Type B pancreatic cell (in vitro differentiated cells): ENCODE results near the gene TIAM2. TPM values are rescaled to one million over a fixed set of nuclear protein-coding genes. Genes with fewer than 3 reads are reported as not detected.

Experiments
- DNase-seq: peaks from one replicate; pipeline ENCODE4 v3.0.0; 2021; ENCODE audit warnings: mixed read lengths; ENCODE audit not compliant: unreplicated experiment; ENCODE audit errors: extremely low spot score
- H3K27ac Mint-ChIP-seq: 2 replicates; pipeline ENCODE4 v1.8.0; 2021; ENCODE audit warnings: mild to moderate bottlenecking, mixed read lengths
- H3K27me3 Mint-ChIP-seq: 2 replicates; pipeline ENCODE4 v1.8.0; 2021; ENCODE audit warnings: mixed read lengths
- H3K36me3 Mint-ChIP-seq: 2 replicates; pipeline ENCODE4 v1.8.0; 2021; ENCODE audit warnings: mixed read lengths
- H3K4me1 Mint-ChIP-seq: one replicate; pipeline ENCODE4 v1.8.0; 2021; ENCODE audit warnings: mixed read lengths; ENCODE audit not compliant: unreplicated experiment
- H3K4me3 Mint-ChIP-seq: 2 replicates; pipeline ENCODE4 v1.8.0; 2021; ENCODE audit warnings: mild to moderate bottlenecking, mixed read lengths
- H3K9me3 Mint-ChIP-seq: 2 replicates; pipeline ENCODE4 v1.8.0; 2021; ENCODE audit warnings: mixed read lengths
- total RNA-seq: library from RNA; stranded (reverse); gene quantifications from 2 replicates; pipeline ENCODE4 v1.2.1, GENCODE V29; 2021; ENCODE audit warnings: low replicate concordance
- TF ChIP-seq, protein P1 (sequence below): fragments of 200-600 bp; sonication (generic); conservative IDR thresholded peaks from 2 replicates; pipeline ENCODE4 v1.5.0; 2021; ENCODE audit warnings: antibody characterized with exemption, mild to moderate bottlenecking

Gene TIAM2
- total RNA-seq, 1 donor from 2014 or later, result 13.5 TPM

DNA sequence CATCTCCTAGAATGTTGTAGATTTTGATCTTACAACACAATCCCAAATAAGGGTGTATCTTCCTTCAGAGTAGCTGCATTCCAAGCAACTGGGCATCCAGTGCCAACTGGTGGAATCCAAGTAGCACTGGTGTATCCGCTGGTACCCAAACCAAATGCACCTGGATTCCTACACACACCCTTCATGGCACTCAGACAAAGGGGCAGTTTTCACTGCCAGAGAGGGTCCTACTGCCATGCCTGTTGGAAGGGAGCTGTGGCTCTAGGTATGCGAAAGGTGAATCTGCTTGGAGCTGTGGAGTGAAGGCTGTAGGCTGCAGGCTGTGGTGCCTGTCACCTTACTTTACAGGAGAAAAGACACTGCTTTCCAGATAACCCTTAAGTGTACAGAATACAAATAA lies 251.7 kb downstream of the TIAM2 start:
- Mint-ChIP-seq H3K9me3 (no peaks in the 10 kb centered on the region), H3K27ac (peak overlapping the region; percentile 95), H3K27me3 (no peaks in the 10 kb centered on the region), H3K4me3 (no peak overlapping the region), H3K4me1 (peaks cover 5% of the 10 kb centered on the region), H3K36me3 (peaks cover 13% of the 10 kb centered on the region)
- DNase-seq, result no peak
- TF ChIP-seq, protein P1, sequence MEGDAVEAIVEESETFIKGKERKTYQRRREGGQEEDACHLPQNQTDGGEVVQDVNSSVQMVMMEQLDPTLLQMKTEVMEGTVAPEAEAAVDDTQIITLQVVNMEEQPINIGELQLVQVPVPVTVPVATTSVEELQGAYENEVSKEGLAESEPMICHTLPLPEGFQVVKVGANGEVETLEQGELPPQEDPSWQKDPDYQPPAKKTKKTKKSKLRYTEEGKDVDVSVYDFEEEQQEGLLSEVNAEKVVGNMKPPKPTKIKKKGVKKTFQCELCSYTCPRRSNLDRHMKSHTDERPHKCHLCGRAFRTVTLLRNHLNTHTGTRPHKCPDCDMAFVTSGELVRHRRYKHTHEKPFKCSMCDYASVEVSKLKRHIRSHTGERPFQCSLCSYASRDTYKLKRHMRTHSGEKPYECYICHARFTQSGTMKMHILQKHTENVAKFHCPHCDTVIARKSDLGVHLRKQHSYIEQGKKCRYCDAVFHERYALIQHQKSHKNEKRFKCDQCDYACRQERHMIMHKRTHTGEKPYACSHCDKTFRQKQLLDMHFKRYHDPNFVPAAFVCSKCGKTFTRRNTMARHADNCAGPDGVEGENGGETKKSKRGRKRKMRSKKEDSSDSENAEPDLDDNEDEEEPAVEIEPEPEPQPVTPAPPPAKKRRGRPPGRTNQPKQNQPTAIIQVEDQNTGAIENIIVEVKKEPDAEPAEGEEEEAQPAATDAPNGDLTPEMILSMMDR, result no peak

DNA sequence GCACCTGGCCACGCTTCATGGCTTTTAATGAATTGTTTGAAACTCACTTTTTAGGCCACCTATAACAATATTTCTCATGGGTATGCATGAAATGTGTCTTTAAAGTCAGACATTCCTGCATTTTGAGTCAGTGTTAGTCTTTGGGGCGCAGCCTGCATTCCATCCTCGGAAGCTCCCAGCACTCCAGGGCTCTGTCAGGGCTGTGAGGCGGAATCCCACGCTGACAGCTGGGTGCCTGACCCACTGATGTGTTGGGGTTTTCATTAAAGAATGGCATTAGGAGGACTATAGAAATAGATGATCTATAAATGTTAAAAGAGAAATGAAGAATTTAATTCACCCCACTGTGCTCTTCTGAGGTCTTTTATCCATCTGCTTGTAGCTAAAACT lies 252.5 kb downstream of the TIAM2 start:
- Mint-ChIP-seq H3K4me1 (peaks cover 5% of the 10 kb centered on the region), H3K36me3 (peaks cover 9% of the 10 kb centered on the region), H3K9me3 (no peaks in the 10 kb centered on the region), H3K4me3 (peak overlapping the region; percentile 65), H3K27me3 (no peaks in the 10 kb centered on the region), H3K27ac (peak overlapping the region; percentile 95)
- TF ChIP-seq, protein P1, result no peak
- no peak for DNase-seq

DNA sequence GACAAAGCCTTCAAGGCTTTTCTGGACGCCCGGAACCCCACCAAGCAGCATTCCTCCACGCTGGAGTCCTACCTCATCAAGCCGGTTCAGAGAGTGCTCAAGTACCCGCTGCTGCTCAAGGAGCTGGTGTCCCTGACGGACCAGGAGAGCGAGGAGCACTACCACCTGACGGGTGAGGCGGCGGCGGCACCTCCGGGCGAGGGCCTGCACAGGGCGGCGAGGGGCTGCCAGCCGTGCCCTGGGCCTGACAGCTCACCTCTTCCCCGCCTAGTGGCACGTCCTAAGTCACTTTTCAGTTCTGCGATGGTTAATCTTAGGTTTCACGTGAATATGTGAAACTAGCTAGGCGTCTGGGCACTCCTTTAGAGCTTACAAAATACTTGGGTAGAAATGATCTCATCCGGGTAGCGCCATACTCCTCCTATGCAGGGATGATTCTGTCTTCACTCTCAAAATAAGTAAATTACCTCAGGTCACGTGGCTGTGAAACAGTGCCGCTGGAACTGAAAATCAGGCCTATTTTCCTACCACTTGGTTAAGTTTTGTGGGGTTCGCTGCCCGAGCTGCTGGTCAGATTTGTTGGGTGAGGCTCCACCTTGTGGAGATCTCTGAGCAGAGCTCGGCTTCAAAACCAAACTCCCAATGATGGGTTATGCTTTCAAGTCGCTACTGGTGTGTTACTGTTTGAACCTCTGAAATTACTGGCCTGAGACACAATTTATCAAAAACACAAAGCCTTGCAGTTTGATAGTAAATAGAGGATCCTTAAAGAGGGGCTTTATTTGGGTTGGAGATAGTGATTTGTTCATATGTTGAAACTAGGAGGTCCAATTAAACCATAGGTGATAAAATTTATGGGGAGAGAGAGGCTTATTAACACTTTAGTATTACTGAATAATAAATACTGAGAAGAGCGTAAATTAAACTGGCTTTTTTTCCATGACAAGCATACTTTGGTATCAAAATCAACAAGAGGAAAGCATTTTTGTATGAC lies 253.2 kb downstream of the TIAM2 start:
- H3K9me3 Mint-ChIP-seq, result no peaks in the 10 kb centered on the region
- H3K4me1 Mint-ChIP-seq, result peaks cover 5% of the 10 kb centered on the region
- H3K4me3 Mint-ChIP-seq, result peak overlapping the region; percentile 65
- peaks cover 14% of the 10 kb centered on the region for H3K36me3 Mint-ChIP-seq
- no peak for DNase-seq
- TF ChIP-seq, protein P1, result peak; percentile 78
- no peaks in the 10 kb centered on the region for H3K27me3 Mint-ChIP-seq
- H3K27ac Mint-ChIP-seq, result peak overlapping the region; percentile 95

DNA sequence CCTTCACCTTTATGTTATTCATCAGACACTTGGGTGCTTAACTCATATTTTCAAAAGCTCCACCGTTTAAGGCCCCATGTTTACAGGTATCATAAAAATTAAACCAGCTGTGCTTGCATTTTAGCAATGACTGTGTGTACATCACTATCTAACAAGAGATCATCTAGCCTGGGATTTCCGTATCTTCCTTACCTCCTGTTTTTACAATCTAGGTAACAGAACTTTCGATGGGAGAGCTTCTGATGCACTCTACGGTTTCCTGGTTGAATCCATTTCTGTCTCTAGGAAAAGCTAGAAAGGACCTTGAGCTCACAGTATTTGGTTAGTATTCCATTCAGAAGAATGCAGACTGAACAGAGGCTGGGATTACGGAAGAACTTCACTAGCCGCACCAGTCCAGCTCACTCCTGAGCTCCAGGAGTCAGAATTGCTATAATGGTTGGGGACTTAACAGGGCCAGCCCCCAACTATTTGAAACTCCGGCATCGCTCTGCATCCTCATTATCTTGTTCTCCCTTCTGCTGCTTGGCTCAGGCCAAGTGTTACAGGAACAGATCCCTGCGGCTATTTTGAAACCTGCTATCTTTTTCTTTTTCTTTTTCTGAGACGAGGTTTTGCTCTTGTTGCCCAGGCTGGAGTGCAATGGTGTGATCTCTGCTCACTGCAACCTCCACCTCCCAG lies 255.7 kb downstream of the TIAM2 start:
- Mint-ChIP-seq H3K4me1 (peaks cover 9% of the 10 kb centered on the region), H3K27ac (no peak overlapping the region), H3K27me3 (no peaks in the 10 kb centered on the region)

DNA sequence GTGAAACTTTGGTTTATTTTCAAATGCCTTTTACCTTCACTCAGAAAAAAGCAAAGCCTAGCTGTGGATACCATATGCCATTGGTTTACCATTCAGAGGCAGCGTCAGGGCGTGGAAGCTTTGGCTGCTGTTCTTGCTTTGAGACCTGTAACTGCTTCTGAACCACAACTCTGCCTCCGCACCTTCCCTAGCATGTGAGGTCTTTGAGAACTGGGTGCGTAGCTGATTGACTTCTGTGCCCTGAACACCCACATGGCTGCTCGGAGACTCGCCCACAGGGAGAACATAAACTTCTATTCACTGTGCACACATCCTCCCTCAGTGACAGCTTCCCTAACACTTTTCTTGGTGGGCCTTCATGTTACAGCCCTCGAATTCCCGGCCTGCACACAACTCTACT lies 257.5 kb downstream of the TIAM2 start:
- no peak for DNase-seq
- TF ChIP-seq, protein P1, result no peak
- Mint-ChIP-seq H3K4me1 (peaks cover 9% of the 10 kb centered on the region), H3K27ac (no peak overlapping the region), H3K9me3 (no peaks in the 10 kb centered on the region), H3K4me3 (no peak overlapping the region), H3K36me3 (peaks cover 23% of the 10 kb centered on the region), H3K27me3 (no peaks in the 10 kb centered on the region)

More for the DNA sequence above, 255.7 kb downstream of the TIAM2 start:
- H3K9me3 Mint-ChIP-seq, result no peaks in the 10 kb centered on the region
- DNase-seq, result no peak
- TF ChIP-seq, protein P1, result no peak
- peaks cover 22% of the 10 kb centered on the region for H3K36me3 Mint-ChIP-seq
- no peak overlapping the region for H3K4me3 Mint-ChIP-seq
